WERI-Rb-1 (cell line): ENCODE results near the gene PPIE.
A peak's percentile ranks its signal among the peaks of the same experiment; 100 is the strongest.

Source experiments
- DNase-seq: peaks from one replicate; pipeline ENCODE4 v3.0.0-alpha.2; 2020
- H3K27ac ChIP-seq: fragments of 250-450 bp; sonication (Bioruptor Pico); 2 replicates; pipeline ENCODE4 v1.5.1; 2020; ENCODE audit warnings: mild to moderate bottlenecking, moderate library complexity
- H3K27me3 ChIP-seq: fragments of 250-450 bp; sonication (Bioruptor Pico); 2 replicates; pipeline ENCODE4 v1.5.1; 2021; ENCODE audit warnings: mild to moderate bottlenecking, low read depth, moderate library complexity; ENCODE audit not compliant: insufficient read depth, severe bottlenecking
- H3K36me3 ChIP-seq: fragments of 250-450 bp; sonication (Bioruptor Pico); 2 replicates; pipeline ENCODE4 v1.5.1; 2020; ENCODE audit warnings: mild to moderate bottlenecking, moderate library complexity
- H3K4me3 ChIP-seq: 2 replicates; pipeline ENCODE4 v1.5.1; 2011; ENCODE audit warnings: low read depth, mild to moderate bottlenecking, control low read depth, low read length
- H3K9me3 ChIP-seq: fragments of 250-450 bp; sonication (Bioruptor Pico); 2 replicates; pipeline ENCODE4 v1.5.1; 2021; ENCODE audit warnings: mild to moderate bottlenecking, moderate library complexity; ENCODE audit not compliant: severe bottlenecking
- CTCF ChIP-seq: IDR thresholded peaks from 2 replicates; pipeline ENCODE4 v1.5.1; 2011; ENCODE audit warnings: low read depth, mild to moderate bottlenecking, control low read depth, inconsistent platforms, low read length

The PPIE gene

DNA sequence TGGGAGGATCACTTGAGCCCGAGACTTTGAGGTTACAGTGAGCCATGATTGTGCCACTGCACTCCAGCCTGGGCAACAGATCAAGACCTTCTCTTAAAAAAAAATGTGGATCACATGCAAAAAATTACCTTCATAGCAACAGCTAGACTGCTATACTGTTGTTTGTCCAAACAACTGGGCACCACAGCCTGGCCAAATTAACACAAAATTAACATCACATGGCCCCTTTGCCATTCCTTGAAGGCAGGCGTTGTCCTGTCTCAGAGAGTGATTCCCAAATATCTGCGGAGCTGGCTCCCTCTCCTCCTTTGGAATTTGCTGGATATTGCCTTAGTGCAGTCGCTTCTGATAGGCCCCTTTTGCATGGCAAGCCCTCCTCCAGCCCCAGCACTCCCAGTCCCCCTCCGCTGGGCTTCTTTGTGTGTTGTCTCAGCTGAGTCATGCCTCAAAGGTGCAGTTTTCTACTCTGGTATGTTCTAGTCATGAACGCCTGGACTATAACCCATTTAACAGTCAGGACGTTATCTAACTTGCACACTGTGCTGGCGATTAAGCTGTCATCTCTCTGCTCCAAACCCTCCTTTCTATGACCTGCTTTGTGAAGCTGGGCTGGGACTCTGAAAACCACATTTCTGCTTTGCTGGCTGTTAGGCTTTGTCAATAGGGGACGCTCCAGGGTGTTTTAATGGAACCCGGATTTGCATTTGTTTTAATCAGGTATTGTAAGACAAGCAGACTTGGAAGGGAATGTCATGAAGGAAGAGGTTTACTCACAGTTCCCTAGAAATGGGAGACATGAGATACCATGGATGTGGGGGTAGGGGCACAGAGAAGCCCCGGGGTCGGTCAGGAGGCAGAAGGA is 27.3 kb upstream of the PPIE start:
- H3K27ac ChIP-seq, result no peak overlapping the region
- no peaks in the 10 kb centered on the region for H3K9me3 ChIP-seq
- no peak overlapping the region for H3K4me3 ChIP-seq
- no peaks in the 10 kb centered on the region for H3K36me3 ChIP-seq
- TF ChIP-seq CTCF, result no peak
- no peaks in the 10 kb centered on the region for H3K27me3 ChIP-seq
- DNase-seq, result no peak

DNA sequence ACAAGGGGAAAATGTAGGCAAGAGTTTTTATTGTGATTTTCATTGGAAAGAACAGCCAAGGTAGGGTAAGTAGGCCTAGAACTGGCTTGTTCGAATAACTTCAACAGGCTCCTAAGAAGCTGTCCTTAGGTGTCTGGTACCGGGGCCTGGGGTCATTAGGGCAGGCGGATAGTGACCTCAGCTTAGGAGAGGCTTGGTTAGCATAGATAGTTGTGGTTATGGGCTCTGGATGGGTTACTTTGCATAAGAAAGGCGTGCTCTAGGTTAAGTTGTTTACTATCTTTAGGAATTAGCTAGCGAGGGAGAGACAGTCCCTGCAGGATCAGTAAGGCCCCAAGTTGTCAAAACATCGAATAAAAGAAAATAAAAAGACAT is 26.7 kb upstream of the PPIE start:
- TF ChIP-seq CTCF, result no peak
- H3K4me3 ChIP-seq, result no peak overlapping the region
- no peak overlapping the region for H3K27ac ChIP-seq
- no peak for DNase-seq
- no peaks in the 10 kb centered on the region for H3K36me3 ChIP-seq
- no peaks in the 10 kb centered on the region for H3K9me3 ChIP-seq
- H3K27me3 ChIP-seq, result no peaks in the 10 kb centered on the region

GRCh38 chr1:39713557-39713956 is 25.1 kb upstream of the PPIE start:
- no peak overlapping the region for H3K4me3 ChIP-seq
- no peaks in the 10 kb centered on the region for H3K27me3 ChIP-seq
- no peaks in the 10 kb centered on the region for H3K9me3 ChIP-seq
- no peak for TF ChIP-seq CTCF
- no peak overlapping the region for H3K27ac ChIP-seq
- no peak for DNase-seq
- H3K36me3 ChIP-seq, result no peaks in the 10 kb centered on the region

DNA sequence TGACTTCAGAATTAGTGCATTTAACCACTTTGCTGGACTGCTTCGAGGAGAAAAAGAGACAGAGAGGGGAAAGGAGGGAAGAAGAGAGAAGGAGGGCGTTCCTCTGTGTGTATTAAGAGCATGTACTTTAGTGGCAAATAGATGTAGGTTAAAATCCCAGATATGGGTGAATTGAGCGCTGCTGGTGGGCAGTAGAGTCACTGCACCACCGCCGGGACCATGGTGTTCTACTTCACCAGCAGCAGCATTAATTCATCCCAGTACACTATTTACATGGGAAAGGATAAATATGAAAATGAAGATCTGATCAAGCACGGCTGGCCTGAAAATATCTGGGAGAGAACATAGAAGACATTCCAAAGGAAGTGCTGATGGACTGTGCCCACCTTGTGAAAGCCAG is 20.9 kb upstream of the PPIE start:
- no peak for TF ChIP-seq CTCF
- no peaks in the 10 kb centered on the region for H3K9me3 ChIP-seq
- no peak for DNase-seq
- no peak overlapping the region for H3K4me3 ChIP-seq
- no peaks in the 10 kb centered on the region for H3K27me3 ChIP-seq
- no peak overlapping the region for H3K27ac ChIP-seq
- H3K36me3 ChIP-seq, result no peaks in the 10 kb centered on the region

- TF ChIP-seq CTCF, result no peak
- Histone ChIP-seq H3K27me3 (no peaks in the 10 kb centered on the region), H3K36me3 (no peaks in the 10 kb centered on the region), H3K4me3 (no peak overlapping the region), H3K27ac (no peak overlapping the region), H3K9me3 (no peaks in the 10 kb centered on the region)
- DNase-seq, result peak; percentile 25
These were observed 18.3 kb upstream of the PPIE start for GRCh38 chr1:39720094-39720999.
